ENCODE results near the gene GRAMD4.

GRCh38 chr22:46607483-46608114 lies 12.6 kb upstream of the GRAMD4 start:
- TF ChIP-seq, protein P1, sequence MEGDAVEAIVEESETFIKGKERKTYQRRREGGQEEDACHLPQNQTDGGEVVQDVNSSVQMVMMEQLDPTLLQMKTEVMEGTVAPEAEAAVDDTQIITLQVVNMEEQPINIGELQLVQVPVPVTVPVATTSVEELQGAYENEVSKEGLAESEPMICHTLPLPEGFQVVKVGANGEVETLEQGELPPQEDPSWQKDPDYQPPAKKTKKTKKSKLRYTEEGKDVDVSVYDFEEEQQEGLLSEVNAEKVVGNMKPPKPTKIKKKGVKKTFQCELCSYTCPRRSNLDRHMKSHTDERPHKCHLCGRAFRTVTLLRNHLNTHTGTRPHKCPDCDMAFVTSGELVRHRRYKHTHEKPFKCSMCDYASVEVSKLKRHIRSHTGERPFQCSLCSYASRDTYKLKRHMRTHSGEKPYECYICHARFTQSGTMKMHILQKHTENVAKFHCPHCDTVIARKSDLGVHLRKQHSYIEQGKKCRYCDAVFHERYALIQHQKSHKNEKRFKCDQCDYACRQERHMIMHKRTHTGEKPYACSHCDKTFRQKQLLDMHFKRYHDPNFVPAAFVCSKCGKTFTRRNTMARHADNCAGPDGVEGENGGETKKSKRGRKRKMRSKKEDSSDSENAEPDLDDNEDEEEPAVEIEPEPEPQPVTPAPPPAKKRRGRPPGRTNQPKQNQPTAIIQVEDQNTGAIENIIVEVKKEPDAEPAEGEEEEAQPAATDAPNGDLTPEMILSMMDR (IDR thresholded peaks at IDR 0.05): no peak
- TF ChIP-seq POLR2A (IDR thresholded peaks at IDR 0.05): no peak

Measured in breast epithelium (tissue), 3 donors.